Fibroblast of lung (primary cell): Measurements from ENCODE around the gene TAOK1. TPM values are rescaled to one million over a fixed set of nuclear protein-coding genes. Genes with fewer than 3 reads are reported as not detected.

Experiments used
- DNase-seq, 2 donors: peaks; one replicate each; pipeline versions ENCODE4 v3.0.0 to v3.0.0-alpha.2; 2010; ENCODE audit warnings: low read depth in 2 of 2
- H2AFZ ChIP-seq: 2 replicates; pipeline ENCODE4 v1.5.1; 2012; ENCODE audit warnings: low read length, control low read depth, inconsistent platforms
- H3K27ac ChIP-seq: 2 replicates; pipeline ENCODE4 v1.5.1; 2011; ENCODE audit warnings: low read length, control low read depth; ENCODE audit not compliant: insufficient read depth
- H3K27me3 ChIP-seq: 2 replicates; pipeline ENCODE4 v1.5.1; 2011; ENCODE audit warnings: mild to moderate bottlenecking, low read length; ENCODE audit not compliant: control insufficient read depth, insufficient read depth
- H3K36me3 ChIP-seq: 2 replicates; pipeline ENCODE4 v1.5.1; 2011; ENCODE audit warnings: low read length; ENCODE audit not compliant: control insufficient read depth, insufficient read depth
- H3K4me1 ChIP-seq: 2 replicates; pipeline ENCODE4 v1.5.1; 2011; ENCODE audit warnings: low read length; ENCODE audit not compliant: control insufficient read depth, insufficient read depth; ENCODE audit errors: extremely low read depth
- H3K4me2 ChIP-seq: 2 replicates; pipeline ENCODE4 v1.5.1; 2011; ENCODE audit warnings: low read length, control low read depth; ENCODE audit not compliant: insufficient read depth; ENCODE audit errors: extremely low read depth
- H3K4me3 ChIP-seq, 4 experiments: fragments of 200-600 bp in 1 of 4; sonication (generic) in 1 of 4; replicated peaks in 1 of 4; 2 replicates each; pipeline ENCODE4 v1.5.1; 2011 to 2016; ENCODE audit warnings: low read length in 4 of 4, low read depth in 3 of 4, mild to moderate bottlenecking in 3 of 4, control low read depth in 2 of 4, inconsistent platforms in 1 of 4, mixed read lengths in 1 of 4; ENCODE audit not compliant: insufficient read depth in 1 of 4; ENCODE audit errors: control extremely low read depth in 1 of 4
- H3K79me2 ChIP-seq: 2 replicates; pipeline ENCODE4 v1.5.1; 2012; ENCODE audit warnings: mild to moderate bottlenecking, low read length, inconsistent platforms; ENCODE audit not compliant: control insufficient read depth, insufficient read depth
- H3K9ac ChIP-seq: 2 replicates; pipeline ENCODE4 v1.5.1; 2011; ENCODE audit warnings: mild to moderate bottlenecking, low read length, control low read depth; ENCODE audit not compliant: insufficient read depth
- H3K9me3 ChIP-seq: 2 replicates; pipeline ENCODE4 v1.5.1; 2012; ENCODE audit warnings: low read depth, low read length; ENCODE audit not compliant: control insufficient read depth, insufficient read depth
- H4K20me1 ChIP-seq: 2 replicates; pipeline ENCODE4 v1.5.1; 2011; ENCODE audit warnings: low read length; ENCODE audit not compliant: control insufficient read depth, insufficient read depth; ENCODE audit errors: extremely low read depth
- EZH2 ChIP-seq: IDR thresholded peaks from 2 replicates; pipeline ENCODE4 v1.5.1; 2012; ENCODE audit warnings: low read length, control low read depth, mild to moderate bottlenecking; ENCODE audit errors: missing control alignments
- polyA plus RNA-seq, 2 donors: library from polyadenylated mRNA; depleted of rRNA in 1 of 2; stranded (reverse) in 1 of 2; unstranded in 1 of 2; fragments of >200 nt; gene quantifications; 2 replicates each; pipeline ENCODE4 v1.2.1, GENCODE V29; 2011 to 2012; ENCODE audit warnings: missing spikeins in 1 of 2
- total RNA-seq: library from RNA; depleted of rRNA; stranded (reverse); fragments of >200 nt; gene quantifications from 2 replicates; pipeline ENCODE4 v1.2.1, GENCODE V29; 2014
- TF ChIP-seq, protein P1 (sequence below), 2 donors: IDR thresholded peaks in 1 of 2; conservative IDR thresholded peaks in 1 of 2; 1 replicate in 1 of 2; 2 replicates in 1 of 2; pipeline ENCODE4 v1.5.1; 2011 to 2012; ENCODE audit warnings: low read length in 2 of 2, control low read depth in 1 of 2, inconsistent platforms in 1 of 2, low read depth in 1 of 2, mild to moderate bottlenecking in 1 of 2

Gene TAOK1
- total and polyA plus RNA-seq, 2 donors (not counting 1 experiment from before 2014, with no cell fraction given), result 35.1 to 62.8 TPM

DNA sequence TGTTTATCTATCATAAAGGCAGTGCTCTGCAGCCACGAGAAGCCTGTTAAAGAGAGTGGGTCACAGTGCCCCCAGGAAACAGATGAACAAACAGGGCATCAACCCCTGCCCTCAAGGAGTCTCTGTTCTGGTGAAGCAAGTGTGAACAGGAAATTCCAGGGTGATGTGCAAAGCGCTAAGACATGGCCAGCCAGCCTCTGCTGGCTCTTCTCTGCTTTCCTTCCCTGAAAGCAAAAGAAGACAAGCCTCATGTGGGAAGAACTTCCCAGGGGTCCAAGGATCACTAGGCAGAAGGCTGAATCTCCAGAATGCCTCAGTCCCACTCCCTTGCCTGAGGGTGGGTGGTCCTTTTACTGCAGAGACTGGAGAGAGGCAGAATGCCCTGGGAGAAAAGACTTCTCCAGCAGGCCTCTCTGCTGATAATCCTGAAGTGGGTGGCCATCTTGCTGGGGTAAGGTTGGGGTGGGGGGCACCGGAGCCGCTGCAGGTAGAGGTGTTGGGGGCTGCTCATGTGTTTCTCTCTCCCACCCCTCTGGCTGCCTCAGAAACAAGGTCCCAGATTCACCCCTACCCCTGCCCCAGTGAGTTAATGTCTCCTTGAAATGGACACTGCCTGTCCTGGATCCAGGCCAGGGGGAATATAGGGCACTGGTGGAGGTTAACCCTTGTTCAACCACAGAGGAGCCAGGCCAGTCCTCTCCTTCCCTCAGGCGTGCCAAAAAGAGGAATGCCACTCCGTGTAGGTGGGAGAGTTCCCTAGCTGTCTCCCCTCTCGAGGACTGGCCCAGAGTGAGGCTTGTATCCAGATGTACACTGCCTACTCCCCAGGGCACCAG is 205.2 kb downstream of the TAOK1 start:
- Histone ChIP-seq H3K9me3 (no peaks in the 10 kb centered on the region), H3K79me2 (no peaks in the 10 kb centered on the region), H3K9ac (no peak overlapping the region), H3K4me2 (no peak overlapping the region), H3K4me3 (no peak overlapping the region), H3K4me1 (peaks cover 11% of the 10 kb centered on the region), H3K27me3 (no peaks in the 10 kb centered on the region), H3K36me3 (no peaks in the 10 kb centered on the region), H3K27ac (no peak overlapping the region), H4K20me1 (no peaks in the 10 kb centered on the region), H2AFZ (no peak overlapping the region)
- TF ChIP-seq, protein P1, sequence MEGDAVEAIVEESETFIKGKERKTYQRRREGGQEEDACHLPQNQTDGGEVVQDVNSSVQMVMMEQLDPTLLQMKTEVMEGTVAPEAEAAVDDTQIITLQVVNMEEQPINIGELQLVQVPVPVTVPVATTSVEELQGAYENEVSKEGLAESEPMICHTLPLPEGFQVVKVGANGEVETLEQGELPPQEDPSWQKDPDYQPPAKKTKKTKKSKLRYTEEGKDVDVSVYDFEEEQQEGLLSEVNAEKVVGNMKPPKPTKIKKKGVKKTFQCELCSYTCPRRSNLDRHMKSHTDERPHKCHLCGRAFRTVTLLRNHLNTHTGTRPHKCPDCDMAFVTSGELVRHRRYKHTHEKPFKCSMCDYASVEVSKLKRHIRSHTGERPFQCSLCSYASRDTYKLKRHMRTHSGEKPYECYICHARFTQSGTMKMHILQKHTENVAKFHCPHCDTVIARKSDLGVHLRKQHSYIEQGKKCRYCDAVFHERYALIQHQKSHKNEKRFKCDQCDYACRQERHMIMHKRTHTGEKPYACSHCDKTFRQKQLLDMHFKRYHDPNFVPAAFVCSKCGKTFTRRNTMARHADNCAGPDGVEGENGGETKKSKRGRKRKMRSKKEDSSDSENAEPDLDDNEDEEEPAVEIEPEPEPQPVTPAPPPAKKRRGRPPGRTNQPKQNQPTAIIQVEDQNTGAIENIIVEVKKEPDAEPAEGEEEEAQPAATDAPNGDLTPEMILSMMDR (conservative IDR thresholded peaks at IDR 0.05 in 1 of 2, IDR thresholded peaks at IDR 0.05 in 1 of 2; ENCODE audit: low read depth in 1 of 2, low read length in 2 of 2), result no peak
- no peak for TF ChIP-seq EZH2
- peak in 1 of 2 donors; percentile 28 for DNase-seq

DNA sequence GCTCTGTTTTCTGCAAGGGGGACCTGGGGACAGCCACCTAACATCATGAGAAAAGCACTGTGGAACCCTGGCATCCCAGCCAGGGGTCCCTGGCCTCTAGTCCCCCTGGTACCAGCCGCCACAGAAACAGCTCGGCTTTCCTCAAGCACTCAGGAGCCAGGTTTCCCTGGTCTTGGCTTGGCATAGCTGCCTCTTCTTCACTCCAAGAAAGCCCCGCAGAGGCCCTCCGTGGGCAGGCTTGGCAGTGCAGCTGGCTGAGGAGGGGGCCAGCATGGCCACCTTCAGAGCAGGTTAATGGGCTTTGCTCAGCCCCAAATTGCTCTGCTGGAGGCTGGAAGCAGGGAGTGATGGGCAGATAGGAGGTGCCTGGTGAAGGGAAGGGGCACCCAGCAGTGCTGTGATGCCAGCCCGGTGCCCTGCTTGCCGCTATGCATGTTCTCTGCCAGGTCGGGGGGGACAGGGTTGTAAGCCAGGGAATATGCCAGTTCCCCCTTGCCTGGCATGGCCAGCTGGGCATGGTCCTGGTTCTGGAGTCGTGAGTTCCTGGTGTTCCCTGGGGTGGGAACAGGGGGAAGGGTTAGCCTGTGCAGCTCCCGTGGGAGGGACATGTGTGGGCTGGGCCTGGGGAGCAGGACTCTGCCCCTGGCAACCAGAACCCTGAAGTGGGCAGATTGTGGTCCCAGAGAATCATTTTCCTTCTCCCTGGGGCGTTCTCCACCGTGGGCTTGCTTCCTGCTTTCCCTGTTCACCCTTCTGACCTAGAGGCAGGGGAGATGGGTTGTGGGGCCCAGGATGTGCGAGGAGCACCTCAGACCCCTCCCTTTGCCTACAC is 206.0 kb downstream of the TAOK1 start:
- H3K4me2 ChIP-seq, result no peak overlapping the region

More for the DNA sequence above, 206.0 kb downstream of the TAOK1 start:
- Histone ChIP-seq H4K20me1 (no peaks in the 10 kb centered on the region), H3K27ac (no peak overlapping the region), H3K79me2 (no peaks in the 10 kb centered on the region), H3K36me3 (no peaks in the 10 kb centered on the region), H3K9me3 (no peaks in the 10 kb centered on the region), H3K27me3 (no peaks in the 10 kb centered on the region), H3K9ac (no peak overlapping the region), H3K4me1 (peaks cover 11% of the 10 kb centered on the region), H3K4me3 (no peak overlapping the region), H2AFZ (no peak overlapping the region)
- TF ChIP-seq EZH2, result no peak
- TF ChIP-seq, protein P1 (conservative IDR thresholded peaks at IDR 0.05 in 1 of 2, IDR thresholded peaks at IDR 0.05 in 1 of 2; ENCODE audit: low read depth in 1 of 2, low read length in 2 of 2), result no peak
- DNase-seq, result no peak
